Aorta (tissue), 5 donors: ENCODE results near the gene PKIG. TPM values are rescaled to one million over a fixed set of nuclear protein-coding genes. Genes with fewer than 3 reads are reported as not detected.
"Not testable (repeated sequence)": the region's sequence is repeated elsewhere in the genome, so short reads cannot be mapped to it uniquely, and the experiment has no call there.

Experiments
- ATAC-seq: fragments of 200-7000 bp; cut with Tn5 transposase; one replicate; pipeline ENCODE4 v1.9.1; 2022; ENCODE audit warnings: moderate library complexity; ENCODE audit not compliant: low FRiP score
- DNase-seq, 2 donors: peaks; one replicate each; pipeline ENCODE4 v3.0.0-alpha.2; 2020
- H3K27ac ChIP-seq, 2 donors: one replicate each; pipeline ENCODE4 v1.5.1; 2013; ENCODE audit warnings: low read length in 2 of 2, mild to moderate bottlenecking in 2 of 2, moderate library complexity in 2 of 2, control low read depth in 1 of 2, inconsistent platforms in 1 of 2, low read depth in 1 of 2
- H3K27me3 ChIP-seq, 2 donors: one replicate each; pipeline ENCODE4 v1.6.1; 2013; ENCODE audit warnings: control low read depth in 1 of 2, low read length in 1 of 2, mild to moderate bottlenecking in 1 of 2, moderate library complexity in 1 of 2; ENCODE audit not compliant: insufficient read depth in 2 of 2, control insufficient read depth in 1 of 2
- H3K36me3 ChIP-seq, 2 donors: one replicate each; pipeline ENCODE4 v1.6.1; 2013; ENCODE audit warnings: control low read depth in 1 of 2, low read length in 1 of 2, mild to moderate bottlenecking in 1 of 2; ENCODE audit not compliant: insufficient read depth in 2 of 2, control insufficient read depth in 1 of 2
- H3K4me1 ChIP-seq, 2 donors: one replicate each; pipeline ENCODE4 v1.6.1; 2013; ENCODE audit warnings: low read length in 2 of 2, control low read depth in 1 of 2, mild to moderate bottlenecking in 1 of 2, moderate library complexity in 1 of 2; ENCODE audit not compliant: insufficient read depth in 2 of 2, control insufficient read depth in 1 of 2
- H3K4me3 ChIP-seq, 2 donors: one replicate each; pipeline ENCODE4 v1.5.1; 2013; ENCODE audit warnings: low read length in 2 of 2, control low read depth in 1 of 2, mild to moderate bottlenecking in 1 of 2
- H3K9me3 ChIP-seq: one replicate; pipeline ENCODE4 v1.6.1; 2013; ENCODE audit warnings: mild to moderate bottlenecking, low read length; ENCODE audit not compliant: control insufficient read depth
- WGBS, 2 donors: extraction: QIAGEN DNeasy Blood & Tissue Kit; methylation state at CpG; one replicate each; pipeline ENCODE4 v1.1.7; 2013; 5-methylcytosine and 5-hydroxymethylcytosine counted together
- intact Hi-C, 2 donors: fragments of 100-400 bp; cut with DNase I; formaldehyde crosslinking; loops; one replicate each; pipeline versions ENCODE4 v1.14.2 to v1.15.0; 2022
- polyA plus RNA-seq, 2 donors: library from polyadenylated mRNA; stranded (reverse); fragments of 200-250 nt; gene quantifications; one replicate each; pipeline ENCODE4 v1.2.3, GENCODE V29; 2013
- total RNA-seq, 2 donors: library from RNA; stranded (reverse); fragmentation: NEBNext Ultra II Directional; extraction: Animal tissue kit (Norgen Biotek cat#: 25700); gene quantifications; one replicate each; pipeline ENCODE4 v1.2.1, GENCODE V29; 2021
- donor health status: healthy with polysubstance abuse.
- donor health status: Bipolar disorder and iron deficiency.
- donor health status: DM: no; HTN: no; CAD: no.
- donor health status: DM: no; HTN: no; CAD: no.
- donor health status: DM: yes; HTN: yes; CAD: no.

The PKIG gene
- total and polyA plus RNA-seq, 4 donors: 80.9 to 247 (median 137) TPM

- peak overlapping the region in 1 of 2 donors; percentile 11 for H3K4me3 ChIP-seq
- H3K27ac ChIP-seq: peak overlapping the region; percentile 28 to 73
- ATAC-seq (no peak), DNase-seq (no peak)
- H3K36me3 ChIP-seq: peaks cover 0 to 4% of the 10 kb centered on the region in 2 donors
- H3K4me1 ChIP-seq: peaks cover 11 to 23% of the 10 kb centered on the region in 2 donors
- H3K27me3 ChIP-seq: no peaks in the 10 kb centered on the region
- H3K9me3 ChIP-seq: no peaks in the 10 kb centered on the region
- intact Hi-C loops: no loop called here
- WGBS, 2 donors: 8 to 17% methylated on average over 3 of the region's 3 CpGs
Measured at GRCh38 chr20:44586289-44586911, 4.0 kb downstream of the PKIG start.

DNA sequence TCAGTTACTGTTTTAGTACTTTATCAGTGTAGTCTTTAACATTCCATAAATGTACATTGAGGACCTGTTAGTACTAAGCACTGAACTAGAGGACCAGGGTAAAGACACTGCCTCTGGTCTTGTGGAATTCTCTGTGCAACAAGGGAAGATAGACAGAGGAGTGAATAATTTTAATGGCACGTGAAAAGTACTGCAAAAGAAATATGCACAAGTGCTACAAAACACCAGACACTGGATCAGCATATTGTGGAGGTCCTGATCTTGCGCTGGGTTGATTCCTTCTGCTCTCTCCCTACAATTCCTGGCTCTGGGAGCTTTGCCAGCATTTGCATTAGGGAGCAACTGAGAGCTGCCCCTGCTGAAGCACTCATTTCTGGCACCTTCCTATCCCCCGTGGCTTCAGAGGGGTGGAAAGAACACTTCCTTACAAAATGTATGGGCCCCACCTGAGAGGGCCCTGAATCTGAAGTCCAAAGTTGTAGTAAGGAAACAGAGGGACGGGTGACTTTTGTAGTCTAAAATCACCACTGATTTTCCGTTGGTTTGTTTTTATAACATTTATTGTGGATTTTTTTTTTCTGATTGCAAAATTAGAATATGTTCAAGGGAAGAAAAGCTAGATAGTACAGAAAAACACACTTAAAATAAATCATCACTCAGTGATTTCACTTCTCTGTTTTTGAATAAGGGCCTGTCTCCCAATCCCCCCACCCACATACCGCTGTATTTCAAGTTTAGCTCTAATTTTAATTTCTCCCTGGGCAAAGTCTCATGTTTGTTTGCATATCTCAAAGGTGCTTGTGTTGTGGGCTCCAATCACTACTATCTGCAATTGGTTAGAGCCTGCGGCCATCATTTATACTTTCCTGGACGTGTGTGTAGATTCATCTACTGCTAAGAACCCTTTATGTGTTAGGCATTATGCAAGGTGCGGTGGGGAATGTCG is 4.9 kb downstream of the PKIG start:
- intact Hi-C loops: no loop called here
- H3K4me3 ChIP-seq: peak overlapping the region in 1 of 2 donors; percentile 11
- DNase-seq (no peak), ATAC-seq (no peak)
- peaks cover 0 to 4% of the 10 kb centered on the region in 2 donors for H3K36me3 ChIP-seq
- WGBS, 2 donors: 42 to 45% methylated on average over 10 of the region's 10 CpGs
- no peaks in the 10 kb centered on the region for H3K27me3 ChIP-seq
- H3K4me1 ChIP-seq: peaks cover 11 to 23% of the 10 kb centered on the region in 2 donors
- H3K9me3 ChIP-seq: no peaks in the 10 kb centered on the region
- peak overlapping the region in 1 of 2 donors; percentile 95 for H3K27ac ChIP-seq

GRCh38 chr20:44588321-44588720 is 5.9 kb downstream of the PKIG start:
- 98% methylated on average over 9 of the region's 9 CpGs for WGBS, 2 donors

GRCh38 chr20:44589537-44589936 is 7.2 kb downstream of the PKIG start:
- ATAC-seq (no peak), DNase-seq (no peak)
- Histone ChIP-seq H3K4me3 (no peak overlapping the region), H3K9me3 (no peaks in the 10 kb centered on the region), H3K27me3 (no peaks in the 10 kb centered on the region), H3K4me1 (peaks cover 9 to 29% of the 10 kb centered on the region in 2 donors), H3K36me3 (peaks cover 0 to 4% of the 10 kb centered on the region in 2 donors), H3K27ac (no peak overlapping the region)
- intact Hi-C loops: no loop called here
- 67 to 68% methylated on average over 4 of the region's 4 CpGs for WGBS, 2 donors

More at GRCh38 chr20:44588321-44588720, 5.9 kb downstream of the PKIG start:
- ATAC-seq, H3K36me3 ChIP-seq, H3K27me3 ChIP-seq, intact Hi-C loops, H3K9me3 ChIP-seq, H3K27ac ChIP-seq, H3K4me3 ChIP-seq, DNase-seq: not testable (repeated sequence)
- peaks cover 11 to 23% of the 10 kb centered on the region in 2 donors for H3K4me1 ChIP-seq

GRCh38 chr20:44590980-44591778 is 8.8 kb downstream of the PKIG start:
- H3K27me3 ChIP-seq: no peaks in the 10 kb centered on the region
- peaks cover 6 to 20% of the 10 kb centered on the region in 2 donors for H3K4me1 ChIP-seq
- peaks cover 0 to 4% of the 10 kb centered on the region in 2 donors for H3K36me3 ChIP-seq
- H3K4me3 ChIP-seq: no peak overlapping the region
- intact Hi-C loops: loop anchor here in 1 of 2 donors (10.0 kb wide), 1 partner anchor 436 kb away; no protein-coding TSS in a partner anchor
- 87 to 93% methylated on average over 9 of the region's 9 CpGs for WGBS, 2 donors
- H3K9me3 ChIP-seq: no peaks in the 10 kb centered on the region
- no peak overlapping the region for H3K27ac ChIP-seq
- DNase-seq (no peak), ATAC-seq (no peak)

- H3K4me3 ChIP-seq: no peak overlapping the region
- DNase-seq: no peak
- H3K27me3 ChIP-seq: no peaks in the 10 kb centered on the region
- peaks cover 0 to 4% of the 10 kb centered on the region in 2 donors for H3K36me3 ChIP-seq
- 82 to 87% methylated on average over 3 of the region's 3 CpGs for WGBS, 2 donors
- intact Hi-C loops: loop anchor here in 1 of 2 donors (10.0 kb wide), 1 partner anchor 438 kb away; no protein-coding TSS in a partner anchor
- H3K9me3 ChIP-seq: no peaks in the 10 kb centered on the region
- no peak overlapping the region for H3K27ac ChIP-seq
- peaks cover 0 to 16% of the 10 kb centered on the region in 2 donors for H3K4me1 ChIP-seq
- ATAC-seq: no peak
Measured at GRCh38 chr20:44592366-44592765, 10.0 kb downstream of the PKIG start.

- Histone ChIP-seq H3K4me1 (peaks cover 7 to 10% of the 10 kb centered on the region in 2 donors), H3K27ac (peak overlapping the region; percentile 20 to 58), H3K27me3 (no peaks in the 10 kb centered on the region), H3K9me3 (no peaks in the 10 kb centered on the region), H3K4me3 (no peak overlapping the region), H3K36me3 (peaks cover 0 to 4% of the 10 kb centered on the region in 2 donors)
- intact Hi-C loops: loop anchor here in 1 of 2 donors (10.0 kb wide), 1 partner anchor 439 kb away; no protein-coding TSS in a partner anchor
- 60 to 64% methylated on average over 2 of the region's 2 CpGs for WGBS, 2 donors
- ATAC-seq (no peak), DNase-seq (no peak)
Measured at GRCh38 chr20:44593751-44594150, 11.4 kb downstream of the PKIG start.

GRCh38 chr20:44594730-44595129 is 12.4 kb downstream of the PKIG start:
- Histone ChIP-seq H3K27ac (peak overlapping the region; percentile 58 to 76), H3K27me3 (no peaks in the 10 kb centered on the region), H3K36me3 (peaks cover 0 to 4% of the 10 kb centered on the region in 2 donors), H3K9me3 (no peaks in the 10 kb centered on the region), H3K4me1 (peaks cover 7 to 12% of the 10 kb centered on the region in 2 donors), H3K4me3 (no peak overlapping the region)
- ATAC-seq (peak; percentile 30), DNase-seq (peak in 1 of 2 donors; percentile 73)
- WGBS, 2 donors: 4% methylated on average over 1 of the region's 1 CpG
- intact Hi-C loops: loop anchor here in 1 of 2 donors (10.0 kb wide), 1 partner anchor 440 kb away; no protein-coding TSS in a partner anchor
